ENCODE results near the gene PTPRF. TPM values are rescaled to one million over a fixed set of nuclear protein-coding genes. Genes with fewer than 3 reads are reported as not detected.

Gene PTPRF
- total RNA-seq, 1 experiment from 2014 or later = 11.6 TPM

GRCh38 chr1:43513471-43514173 lies 17.1 kb upstream of the PTPRF start:
- no peak for DNase-seq (ENCODE audit: low spot score)

- no peak for DNase-seq (ENCODE audit: low spot score)
These were observed 11.6 kb upstream of the PTPRF start for GRCh38 chr1:43518935-43519686.

GRCh38 chr1:43520100-43520778 lies 10.4 kb upstream of the PTPRF start:
- no peak for DNase-seq (ENCODE audit: low spot score)

- no peak for DNase-seq (ENCODE audit: low spot score)
These were observed 9.6 kb upstream of the PTPRF start for GRCh38 chr1:43521078-43521477.

GRCh38 chr1:43521756-43522155 lies 8.9 kb upstream of the PTPRF start:
- DNase-seq (ENCODE audit: low spot score) = no peak

GRCh38 chr1:43522431-43522775 lies 8.3 kb upstream of the PTPRF start:
- no peak for DNase-seq (ENCODE audit: low spot score)

GRCh38 chr1:43522776-43523480 lies 7.8 kb upstream of the PTPRF start:
- peak; percentile 33 for DNase-seq (ENCODE audit: low spot score)

GRCh38 chr1:43524804-43525203 lies 5.9 kb upstream of the PTPRF start:
- DNase-seq (ENCODE audit: low spot score) = no peak

- peak; percentile 50 for DNase-seq (ENCODE audit: low spot score)
These were observed 4.7 kb upstream of the PTPRF start for GRCh38 chr1:43526002-43526401.

- DNase-seq (ENCODE audit: low spot score) = no peak
These were observed 3.4 kb upstream of the PTPRF start for GRCh38 chr1:43527111-43527878.

GRCh38 chr1:43529206-43529731 lies 1.4 kb upstream of the PTPRF start:
- DNase-seq (ENCODE audit: low spot score) = peak; percentile 88

GRCh38 chr1:43531107-43531905 lies 623 bp downstream of the PTPRF start:
- no peak for DNase-seq (ENCODE audit: low spot score)

- DNase-seq (ENCODE audit: low spot score) = no peak
These were observed 1.4 kb downstream of the PTPRF start for GRCh38 chr1:43531906-43532584.

GRCh38 chr1:43532716-43533115 lies 2.0 kb downstream of the PTPRF start:
- no peak for DNase-seq (ENCODE audit: low spot score)

- DNase-seq (ENCODE audit: low spot score) = no peak
These were observed 2.9 kb downstream of the PTPRF start for GRCh38 chr1:43533584-43533983.

GRCh38 chr1:43534256-43534655 lies 3.6 kb downstream of the PTPRF start:
- no peak for DNase-seq (ENCODE audit: low spot score)

- DNase-seq (ENCODE audit: low spot score) = no peak
These were observed 5.6 kb downstream of the PTPRF start for GRCh38 chr1:43536196-43536863.

- DNase-seq (ENCODE audit: low spot score) = no peak
These were observed 6.2 kb downstream of the PTPRF start for GRCh38 chr1:43536864-43537358.
